PC-3 (cell line): ENCODE results near the gene SHISA2. TPM values are rescaled to one million over a fixed set of nuclear protein-coding genes. Genes with fewer than 3 reads are reported as not detected.

ENCODE experiments used
- ATAC-seq: fragments of 200-7000 bp; cut with Tn5 transposase; 2 replicates; pipeline ENCODE4 v1.9.1; 2020; ENCODE audit warnings: mild to moderate bottlenecking, moderate library complexity
- BruUV-seq: library from RNA; stranded (reverse); fragments of 400-500 nt; replicated peaks from 2 replicates; lab custom pipeline; 2021; lab: Mats Ljungman, UMichigan
- CTCF ChIA-PET: fragments of 300-600 bp; sonication (Branson Sonifier 250); formaldehyde crosslinking; loops from one replicate; lab custom pipeline; 2022; ENCODE audit warnings: antibody characterized with exemption; lab: Charles Lee
- POLR2A ChIA-PET: fragments of 300-600 bp; sonication (Branson Sonifier 250); formaldehyde crosslinking; loops from one replicate; lab custom pipeline; 2022; ENCODE audit warnings: antibody characterized with exemption; ENCODE audit not compliant: unreplicated experiment; lab: Charles Lee
- DNase-seq: peaks from one replicate; pipeline ENCODE4 v3.0.0-alpha.2; 2015
- H2AFZ ChIP-seq: fragments of 300-600 bp; sonication (generic); 2 replicates; pipeline ENCODE4 v1.6.0; 2016; ENCODE audit warnings: antibody characterized with exemption, low read length
- H3F3A ChIP-seq: fragments of 300-600 bp; sonication (generic); one replicate; pipeline ENCODE4 v1.6.0; 2017; ENCODE audit warnings: antibody characterized with exemption, low read length, control low read depth, mild to moderate bottlenecking; ENCODE audit not compliant: unreplicated experiment
- H3K27ac ChIP-seq: fragments of 300-600 bp; sonication (generic); 2 replicates; pipeline ENCODE4 v1.5.1; 2016; ENCODE audit warnings: mild to moderate bottlenecking, low read length
- H3K27me3 ChIP-seq: fragments of 300-600 bp; sonication (generic); 2 replicates; pipeline ENCODE4 v1.6.1; 2016; ENCODE audit warnings: low read length, mixed read lengths
- H3K36me3 ChIP-seq: fragments of 300-600 bp; sonication (generic); 2 replicates; pipeline ENCODE4 v1.6.1; 2016; ENCODE audit warnings: low read depth, mixed run types, low read length, mixed read lengths
- H3K4me1 ChIP-seq: fragments of 300-600 bp; sonication (generic); 2 replicates; pipeline ENCODE4 v1.5.1; 2016; ENCODE audit warnings: low read length; ENCODE audit not compliant: insufficient read depth
- H3K4me2 ChIP-seq: fragments of 300-600 bp; sonication (generic); 2 replicates; pipeline ENCODE4 v1.6.0; 2016; ENCODE audit warnings: low read length
- H3K4me3 ChIP-seq: fragments of 300-600 bp; sonication (generic); 2 replicates; pipeline ENCODE4 v1.5.1; 2016; ENCODE audit warnings: mild to moderate bottlenecking, low read length, mixed read lengths
- H3K79me2 ChIP-seq: fragments of 300-600 bp; sonication (generic); 2 replicates; pipeline ENCODE4 v1.6.1; 2017; ENCODE audit warnings: low read length, mixed read lengths
- H3K9ac ChIP-seq: fragments of 300-600 bp; sonication (generic); 2 replicates; pipeline ENCODE4 v1.6.0; 2016; ENCODE audit warnings: mild to moderate bottlenecking, low read length
- H3K9me2 ChIP-seq: fragments of 300-600 bp; sonication (generic); replicated peaks from 2 replicates; pipeline ENCODE4 v1.6.1; 2016; ENCODE audit warnings: mixed run types, low read length, mixed read lengths
- H3K9me3 ChIP-seq: fragments of 300-600 bp; sonication (generic); 2 replicates; pipeline ENCODE4 v1.6.1; 2016; ENCODE audit warnings: low read length, mixed read lengths
- H4K20me1 ChIP-seq: fragments of 300-600 bp; sonication (generic); 2 replicates; pipeline ENCODE4 v1.6.1; 2016; ENCODE audit warnings: low read length, mixed read lengths
- CTCF ChIP-seq: fragments of 300-600 bp; sonication (generic); conservative IDR thresholded peaks from 2 replicates; pipeline ENCODE4 v1.5.1; 2017; ENCODE audit warnings: antibody characterized with exemption, low read depth, mild to moderate bottlenecking, low read length
- EZH2 ChIP-seq: fragments of 300-600 bp; sonication (generic); IDR thresholded peaks from one replicate; pipeline ENCODE4 v1.6.1; 2017; ENCODE audit warnings: antibody characterized with exemption, mild to moderate bottlenecking, low read length; ENCODE audit not compliant: unreplicated experiment
- EZH2phosphoT487 ChIP-seq: fragments of 300-600 bp; sonication (generic); IDR thresholded peaks from 2 replicates; pipeline ENCODE4 v1.6.1; 2018; ENCODE audit warnings: mild to moderate bottlenecking, antibody characterized with exemption, low read length, borderline replicate concordance
- intact Hi-C: fragments of 100-400 bp; cut with micrococcal nuclease; formaldehyde crosslinking; loops from 2 replicates; pipeline ENCODE4 v1.9.0; 2023
- total RNA-seq: library from RNA; depleted of rRNA; stranded (reverse); fragments of >200 nt; gene quantifications from 2 replicates; pipeline ENCODE4 v1.2.3, GENCODE V29; 2014

Gene SHISA2
- total RNA-seq, 1 experiment from 2014 or later, result 7.8 TPM

GRCh38 chr13:26017932-26018665, 33.7 kb downstream of the SHISA2 start:
- 0 out of 2 replicates have a peak overlapping the region, but pooled peaks have one; percentile 1 for H3K4me2 ChIP-seq
- H3K9me3 ChIP-seq, result no peaks in the 10 kb centered on the region
- no peaks in the 10 kb centered on the region for H3K27me3 ChIP-seq
- H3K9ac ChIP-seq, result peak overlapping the region; percentile 72; the same call in 1 of the 2 replicates
- TF ChIP-seq EZH2phosphoT487 (no peak), EZH2 (no peak), CTCF (no peak)
- CTCF ChIA-PET, result no interaction called here
- no peaks in the 10 kb centered on the region for H3K36me3 ChIP-seq
- POLR2A ChIA-PET, result interaction anchor here (0.6 kb wide), 1 partner anchor 10 kb away, joined by 5 read pairs; no protein-coding TSS in a partner anchor
- no TSS peak for BruUV-seq
- peak; percentile 49 for DNase-seq
- H3K79me2 ChIP-seq, result no peaks in the 10 kb centered on the region
- intact Hi-C loops, result no loop called here
- no peak for ATAC-seq
- H3K4me1 ChIP-seq, result peaks cover 54% of the 10 kb centered on the region
- H3K4me3 ChIP-seq, result no peak overlapping the region
- H3K9me2 ChIP-seq, result no peaks in the 10 kb centered on the region
- H3K27ac ChIP-seq, result peak overlapping the region; percentile 99
- H2AFZ ChIP-seq, result peak overlapping the region; percentile 49; the same call in 1 of the 2 replicates
- H3F3A ChIP-seq, result peaks cover 11% of the 10 kb centered on the region
- no peaks in the 10 kb centered on the region for H4K20me1 ChIP-seq

GRCh38 chr13:26017196-26017921, 34.5 kb downstream of the SHISA2 start:
- no peak overlapping the region for H3K4me3 ChIP-seq
- TF ChIP-seq EZH2 (no peak), EZH2phosphoT487 (no peak), CTCF (no peak)
- no TSS peak for BruUV-seq
- H3K9me3 ChIP-seq, result no peaks in the 10 kb centered on the region
- no peaks in the 10 kb centered on the region for H3K36me3 ChIP-seq
- H3K79me2 ChIP-seq, result no peaks in the 10 kb centered on the region
- H2AFZ ChIP-seq, result no peak overlapping the region
- H3K4me1 ChIP-seq, result peaks cover 49% of the 10 kb centered on the region
- H3K27me3 ChIP-seq, result no peaks in the 10 kb centered on the region
- no peak overlapping the region; the same call in 1 of the 2 replicates for H3K9ac ChIP-seq
- no peak for DNase-seq
- no peaks in the 10 kb centered on the region for H4K20me1 ChIP-seq
- intact Hi-C loops, result no loop called here
- CTCF ChIA-PET, result no interaction called here
- peak overlapping the region; percentile 99 for H3K27ac ChIP-seq
- H3F3A ChIP-seq, result peaks cover 11% of the 10 kb centered on the region
- no peaks in the 10 kb centered on the region for H3K9me2 ChIP-seq
- ATAC-seq, result no peak
- no peak overlapping the region for H3K4me2 ChIP-seq
- POLR2A ChIA-PET, result no interaction called here

- Histone ChIP-seq H3K4me3 (no peak overlapping the region), H3K79me2 (no peaks in the 10 kb centered on the region), H3K27ac (no peak overlapping the region), H3K4me2 (no peak overlapping the region), H3K9ac (no peak overlapping the region), H3K36me3 (no peaks in the 10 kb centered on the region), H4K20me1 (no peaks in the 10 kb centered on the region), H2AFZ (no peak overlapping the region), H3K9me2 (no peaks in the 10 kb centered on the region), H3F3A (peaks cover 5% of the 10 kb centered on the region), H3K9me3 (no peaks in the 10 kb centered on the region), H3K4me1 (peaks cover 37% of the 10 kb centered on the region), H3K27me3 (no peaks in the 10 kb centered on the region)
- no TSS peak for BruUV-seq
- TF ChIP-seq CTCF (no peak), EZH2phosphoT487 (no peak), EZH2 (no peak)
- intact Hi-C loops, result no loop called here
- ChIA-PET CTCF (no interaction called here), POLR2A (no interaction called here)
- no peak for ATAC-seq
- DNase-seq, result no peak
Measured at GRCh38 chr13:26016189-26016588, 35.6 kb downstream of the SHISA2 start.
